HCT116 (cell line): ENCODE results near the gene TOMM70. TPM values are rescaled to one million over a fixed set of nuclear protein-coding genes. Genes with fewer than 3 reads are reported as not detected.

Experiments used
- ATAC-seq: fragments of 200-7000 bp; cut with Tn5 transposase; 2 replicates; pipeline ENCODE4 v1.9.1; 2020; ENCODE audit warnings: mild to moderate bottlenecking, moderate library complexity
- BruUV-seq: library from RNA; stranded (reverse); fragments of 400-500 nt; replicated peaks from 2 replicates; lab custom pipeline; 2021; lab: Mats Ljungman, UMichigan
- CTCF ChIA-PET: fragments of 300-600 bp; sonication (Branson Sonifier 250); formaldehyde crosslinking; loops from one replicate; lab custom pipeline; 2021; ENCODE audit warnings: antibody characterized with exemption; lab: Charles Lee
- POLR2A ChIA-PET: fragments of 300-600, 350-600 bp; sonication (Branson Sonifier 250); formaldehyde crosslinking; loops from one replicate; lab custom pipeline; 2021; ENCODE audit warnings: antibody characterized with exemption; lab: Charles Lee
- RAD21 ChIA-PET, 2 experiments: fragments of 300-600 bp; sonication (Branson Sonifier 250); formaldehyde crosslinking; loops; one replicate each; lab custom pipeline; 2023; ENCODE audit warnings: low total read pairs in 2 of 2; ENCODE audit not compliant: uncharacterized antibody in 2 of 2, unreplicated experiment in 2 of 2, low non-redundant PET in 1 of 2; lab: Charles Lee
- DNase-seq: peaks from one replicate; pipeline ENCODE4 v3.0.0-alpha.2; 2010; ENCODE audit warnings: low read depth, low spot score
- H2AFZ ChIP-seq: fragments of 200-600 bp; shearing (Covaris generic), sonication (generic); 2 replicates; pipeline ENCODE4 v1.6.1; 2017; ENCODE audit warnings: low read depth, mixed run types, mixed read lengths, antibody characterized with exemption, low read length; ENCODE audit not compliant: poor library complexity, severe bottlenecking
- H3K27ac ChIP-seq: 2 replicates; pipeline ENCODE4 v1.5.1; 2012; ENCODE audit warnings: low read depth, low read length
- H3K27me3 ChIP-seq: fragments of 200-600 bp; sonication (generic); 2 replicates; pipeline ENCODE4 v1.6.1; 2016; ENCODE audit warnings: mixed run types, low read length, mixed read lengths; ENCODE audit not compliant: insufficient read depth
- H3K36me3 ChIP-seq, 2 experiments: fragments of 200-500 bp in 1 of 2; fragments of 200-600 bp in 1 of 2; sonication (Bioruptor generic) in 1 of 2; sonication (generic) in 1 of 2; 2 replicates each; pipeline versions ENCODE4 v1.5.1 to v1.6.1; 2014 to 2016; ENCODE audit warnings: low read length in 2 of 2, inconsistent platforms in 1 of 2, mixed read lengths in 1 of 2, mixed run types in 1 of 2; ENCODE audit not compliant: insufficient read depth in 2 of 2, control insufficient read depth in 1 of 2
- H3K4me1 ChIP-seq, 2 experiments: fragments of 200-600 bp in 1 of 2; sonication (generic) in 1 of 2; 2 replicates each; pipeline versions ENCODE4 v1.5.1 to v1.6.1; 2012 to 2017; ENCODE audit warnings: low read length in 2 of 2, inconsistent platforms in 1 of 2, mild to moderate bottlenecking in 1 of 2, mixed read lengths in 1 of 2, mixed run types in 1 of 2, moderate library complexity in 1 of 2; ENCODE audit not compliant: insufficient read depth in 2 of 2, control insufficient read depth in 1 of 2
- H3K4me2 ChIP-seq: fragments of 200-600 bp; sonication (generic); 2 replicates; pipeline ENCODE4 v1.6.1; 2017; ENCODE audit warnings: mixed run types, low read length, mixed read lengths
- H3K4me3 ChIP-seq, 2 experiments: fragments of 200-600 bp in 1 of 2; sonication (generic) in 1 of 2; replicated peaks in 1 of 2; 2 replicates each; pipeline ENCODE4 v1.5.1; 2011 to 2016; ENCODE audit warnings: low read length in 2 of 2, control low read depth in 1 of 2, low read depth in 1 of 2, mild to moderate bottlenecking in 1 of 2, mixed read lengths in 1 of 2, mixed run types in 1 of 2
- H3K79me2 ChIP-seq: fragments of 200-600 bp; sonication (generic); 2 replicates; pipeline ENCODE4 v1.6.1; 2017; ENCODE audit warnings: mild to moderate bottlenecking, mixed run types, low read length, moderate library complexity, mixed read lengths; ENCODE audit not compliant: insufficient read depth
- H3K9ac ChIP-seq: fragments of 200-600 bp; sonication (generic); 2 replicates; pipeline ENCODE4 v1.6.1; 2016; ENCODE audit warnings: low read length, mixed read lengths
- H3K9me2 ChIP-seq: fragments of 200-600 bp; sonication (generic), shearing (Covaris generic); 2 replicates; pipeline ENCODE4 v1.6.1; 2017; ENCODE audit warnings: mixed run types, mild to moderate bottlenecking, moderate library complexity; ENCODE audit not compliant: insufficient read depth
- H3K9me3 ChIP-seq, 2 experiments: fragments of 200-500 bp in 1 of 2; fragments of 200-600 bp in 1 of 2; sonication (Bioruptor generic) in 1 of 2; sonication (generic) in 1 of 2; 2 replicates each; pipeline ENCODE4 v1.6.1; 2014 to 2017; ENCODE audit warnings: low read length in 2 of 2, mixed read lengths in 2 of 2, inconsistent platforms in 1 of 2, low read depth in 1 of 2, mild to moderate bottlenecking in 1 of 2, mixed run types in 1 of 2, moderate library complexity in 1 of 2; ENCODE audit not compliant: control insufficient read depth in 1 of 2, insufficient read depth in 1 of 2
- H4K20me1 ChIP-seq: fragments of 200-600 bp; sonication (generic), shearing (Covaris generic); 2 replicates; pipeline ENCODE4 v1.6.1; 2017; ENCODE audit warnings: mixed run types, mild to moderate bottlenecking, moderate library complexity; ENCODE audit not compliant: insufficient read depth
- CBX3 ChIP-seq: IDR thresholded peaks from 2 replicates; pipeline ENCODE4 v1.6.1; 2012; ENCODE audit warnings: low read depth
- CEBPB ChIP-seq: IDR thresholded peaks from 2 replicates; pipeline ENCODE4 v1.6.1; 2012; ENCODE audit warnings: low read depth
- EGR1 ChIP-seq: IDR thresholded peaks from 2 replicates; pipeline ENCODE4 v1.6.1; 2012; ENCODE audit warnings: low read depth
- EZH2phosphoT487 ChIP-seq: fragments of 200-600 bp; IDR thresholded peaks from 2 replicates; pipeline ENCODE4 v1.6.1; 2018; ENCODE audit warnings: antibody characterized with exemption, borderline replicate concordance
- POLR2A ChIP-seq: IDR thresholded peaks from 2 replicates; pipeline ENCODE4 v1.7.0; 2011; ENCODE audit warnings: borderline replicate concordance; ENCODE audit not compliant: insufficient read depth, insufficient read length; ENCODE audit errors: extremely low read depth
- POLR2AphosphoS5 ChIP-seq: IDR thresholded peaks from 2 replicates; pipeline ENCODE4 v1.6.1; 2011; ENCODE audit warnings: mild to moderate bottlenecking, low read depth, low read length, moderate library complexity
- REST ChIP-seq: IDR thresholded peaks from 2 replicates; pipeline ENCODE4 v1.6.1; 2012; ENCODE audit warnings: low read depth
- SP1 ChIP-seq: IDR thresholded peaks from 2 replicates; pipeline ENCODE4 v1.6.1; 2012; ENCODE audit warnings: low read depth
- TCF7L2 ChIP-seq: IDR thresholded peaks from 2 replicates; pipeline ENCODE4 v1.7.0; 2011; ENCODE audit warnings: borderline replicate concordance, inconsistent platforms; ENCODE audit not compliant: insufficient read depth, insufficient read length; ENCODE audit errors: extremely low read depth
- ZFX ChIP-seq: fragments of 450-650 bp; IDR thresholded peaks from 2 replicates; pipeline ENCODE4 v1.6.1; 2017
- intact Hi-C: fragments of 100-400 bp; cut with micrococcal nuclease; formaldehyde crosslinking; loops from 2 replicates; pipeline ENCODE4 v1.10.0; 2022
- total RNA-seq: library from RNA; stranded (reverse); gene quantifications from one replicate; pipeline ENCODE4 v1.2.1, GENCODE V29; 2021; ENCODE audit not compliant: unreplicated experiment
- TF ChIP-seq, protein P1 (sequence below): IDR thresholded peaks from 2 replicates; pipeline ENCODE4 v1.6.1; 2012
- TF ChIP-seq, protein P2 (sequence below): IDR thresholded peaks from 2 replicates; pipeline ENCODE4 v1.6.1; 2011; ENCODE audit warnings: mild to moderate bottlenecking, low read length, moderate library complexity; ENCODE audit not compliant: insufficient replicate concordance; ENCODE audit errors: extremely low read depth

Gene TOMM70
- total RNA-seq, 1 experiment from 2014 or later, result 54.9 TPM

GRCh38 chr3:100438623-100438974 lies 37.7 kb upstream of the TOMM70 start (continued):
- no peak for TF ChIP-seq REST

- RAD21 ChIA-PET, result no interaction called here
- ATAC-seq, result no peak
Observed at GRCh38 chr3:100437721-100438622, 37.1 kb upstream of the TOMM70 start.

More at GRCh38 chr3:100437721-100438622, 37.1 kb upstream of the TOMM70 start:
- H3K9ac ChIP-seq, result no peak overlapping the region
- DNase-seq, result no peak
- no peak overlapping the region for H2AFZ ChIP-seq
- CTCF ChIA-PET, result interaction anchor here (2.5 kb wide), 1 partner anchor 25 kb away, joined by 7 read pairs; no protein-coding TSS in a partner anchor
- no peak overlapping the region for H3K27ac ChIP-seq
- no TSS peak for BruUV-seq
- no peaks in the 10 kb centered on the region for H3K9me2 ChIP-seq
- no peaks in the 10 kb centered on the region for H3K9me3 ChIP-seq
- H3K79me2 ChIP-seq, result no peaks in the 10 kb centered on the region
- intact Hi-C loops, result no loop called here
- POLR2A ChIA-PET, result no interaction called here
- no peaks in the 10 kb centered on the region for H3K36me3 ChIP-seq
- no peak overlapping the region for H3K4me3 ChIP-seq
- no peaks in the 10 kb centered on the region for H3K27me3 ChIP-seq
- no peak overlapping the region for H3K4me2 ChIP-seq
- TF ChIP-seq POLR2A (no peak), TCF7L2 (no peak), EZH2phosphoT487 (no peak), EGR1 (no peak), CEBPB (no peak), ZFX (no peak), CBX3 (no peak), SP1 (no peak), POLR2AphosphoS5 (no peak)
- TF ChIP-seq, protein P1, sequence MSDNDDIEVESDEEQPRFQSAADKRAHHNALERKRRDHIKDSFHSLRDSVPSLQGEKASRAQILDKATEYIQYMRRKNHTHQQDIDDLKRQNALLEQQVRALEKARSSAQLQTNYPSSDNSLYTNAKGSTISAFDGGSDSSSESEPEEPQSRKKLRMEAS, result no peak
- TF ChIP-seq, protein P2, sequence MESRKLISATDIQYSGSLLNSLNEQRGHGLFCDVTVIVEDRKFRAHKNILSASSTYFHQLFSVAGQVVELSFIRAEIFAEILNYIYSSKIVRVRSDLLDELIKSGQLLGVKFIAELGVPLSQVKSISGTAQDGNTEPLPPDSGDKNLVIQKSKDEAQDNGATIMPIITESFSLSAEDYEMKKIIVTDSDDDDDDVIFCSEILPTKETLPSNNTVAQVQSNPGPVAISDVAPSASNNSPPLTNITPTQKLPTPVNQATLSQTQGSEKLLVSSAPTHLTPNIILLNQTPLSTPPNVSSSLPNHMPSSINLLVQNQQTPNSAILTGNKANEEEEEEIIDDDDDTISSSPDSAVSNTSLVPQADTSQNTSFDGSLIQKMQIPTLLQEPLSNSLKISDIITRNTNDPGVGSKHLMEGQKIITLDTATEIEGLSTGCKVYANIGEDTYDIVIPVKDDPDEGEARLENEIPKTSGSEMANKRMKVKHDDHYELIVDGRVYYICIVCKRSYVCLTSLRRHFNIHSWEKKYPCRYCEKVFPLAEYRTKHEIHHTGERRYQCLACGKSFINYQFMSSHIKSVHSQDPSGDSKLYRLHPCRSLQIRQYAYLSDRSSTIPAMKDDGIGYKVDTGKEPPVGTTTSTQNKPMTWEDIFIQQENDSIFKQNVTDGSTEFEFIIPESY, result no peak
- H3K4me1 ChIP-seq, result no peaks in the 10 kb centered on the region
- no peaks in the 10 kb centered on the region for H4K20me1 ChIP-seq
